ENCODE results near the gene CBR1. TPM values are rescaled to one million over a fixed set of nuclear protein-coding genes. Genes with fewer than 3 reads are reported as not detected.
A peak's percentile ranks its signal among the peaks of the same experiment; 100 is the strongest.

Gene CBR1
- polyA plus RNA-seq, 2 donors = 102 to 207 TPM

- Histone ChIP-seq H3K9me3 (ENCODE audit: control insufficient read depth in 2 of 2, insufficient read depth in 1 of 2, low read depth in 1 of 2, low read length in 1 of 2) (no peaks in the 10 kb centered on the region), H3K36me3 (ENCODE audit: control insufficient read depth in 2 of 2, insufficient read depth in 2 of 2, low read length in 1 of 2) (peaks cover 0 to 8% of the 10 kb centered on the region in 2 donors), H3K27me3 (ENCODE audit: control insufficient read depth in 1 of 2, insufficient read depth in 2 of 2, low read length in 2 of 2) (no peaks in the 10 kb centered on the region), H3K27ac (ENCODE audit: low read depth in 2 of 2, low read length in 1 of 2) (no peak overlapping the region), H3K4me1 (ENCODE audit: control insufficient read depth in 2 of 2, insufficient read depth in 2 of 2, low read length in 1 of 2) (peaks cover 5 to 12% of the 10 kb centered on the region in 2 donors), H3K4me3 (ENCODE audit: low read depth in 1 of 2, low read length in 2 of 2) (no peak overlapping the region)
- 81 to 82% methylated on average over 5 of the region's 5 CpGs for WGBS, 2 donors
Observed at GRCh38 chr21:36075953-36076352, 6.1 kb downstream of the CBR1 start.

GRCh38 chr21:36076878-36077655 is 7.2 kb downstream of the CBR1 start:
- no peak overlapping the region for H3K4me3 ChIP-seq (ENCODE audit: low read depth in 1 of 2, low read length in 2 of 2)
- 37 to 60% methylated on average over 7 of the region's 7 CpGs for WGBS, 2 donors

GRCh38 chr21:36077758-36078157 is 7.9 kb downstream of the CBR1 start:
- 73 to 74% methylated on average over 9 of the region's 9 CpGs for WGBS, 2 donors
- no peaks in the 10 kb centered on the region for H3K9me3 ChIP-seq (ENCODE audit: control insufficient read depth in 2 of 2, insufficient read depth in 1 of 2, low read depth in 1 of 2, low read length in 1 of 2)
- H3K36me3 ChIP-seq (ENCODE audit: control insufficient read depth in 2 of 2, insufficient read depth in 2 of 2, low read length in 1 of 2) = peaks cover 0 to under 1% of the 10 kb centered on the region in 2 donors
- no peaks in the 10 kb centered on the region for H3K27me3 ChIP-seq (ENCODE audit: control insufficient read depth in 1 of 2, insufficient read depth in 2 of 2, low read length in 2 of 2)
- H3K4me3 ChIP-seq (ENCODE audit: low read depth in 1 of 2, low read length in 2 of 2) = no peak overlapping the region
- H3K4me1 ChIP-seq (ENCODE audit: control insufficient read depth in 2 of 2, insufficient read depth in 2 of 2, low read length in 1 of 2) = peaks cover under 1 to 7% of the 10 kb centered on the region in 2 donors
- H3K27ac ChIP-seq (ENCODE audit: low read depth in 2 of 2, low read length in 1 of 2) = no peak overlapping the region

More at GRCh38 chr21:36076878-36077655, 7.2 kb downstream of the CBR1 start:
- Histone ChIP-seq H3K36me3 (ENCODE audit: control insufficient read depth in 2 of 2, insufficient read depth in 2 of 2, low read length in 1 of 2) (peaks cover 0 to 8% of the 10 kb centered on the region in 2 donors), H3K27me3 (ENCODE audit: control insufficient read depth in 1 of 2, insufficient read depth in 2 of 2, low read length in 2 of 2) (no peaks in the 10 kb centered on the region), H3K4me1 (ENCODE audit: control insufficient read depth in 2 of 2, insufficient read depth in 2 of 2, low read length in 1 of 2) (peaks cover 5 to 7% of the 10 kb centered on the region in 2 donors), H3K9me3 (ENCODE audit: control insufficient read depth in 2 of 2, insufficient read depth in 1 of 2, low read depth in 1 of 2, low read length in 1 of 2) (no peaks in the 10 kb centered on the region), H3K27ac (ENCODE audit: low read depth in 2 of 2, low read length in 1 of 2) (peak overlapping the region in 1 of 2 donors; percentile 53)

- Histone ChIP-seq H3K36me3 (ENCODE audit: control insufficient read depth in 2 of 2, insufficient read depth in 2 of 2, low read length in 1 of 2) (no peaks in the 10 kb centered on the region), H3K9me3 (ENCODE audit: control insufficient read depth in 2 of 2, insufficient read depth in 1 of 2, low read depth in 1 of 2, low read length in 1 of 2) (no peaks in the 10 kb centered on the region), H3K4me3 (ENCODE audit: low read depth in 1 of 2, low read length in 2 of 2) (no peak overlapping the region), H3K27me3 (ENCODE audit: control insufficient read depth in 1 of 2, insufficient read depth in 2 of 2, low read length in 2 of 2) (no peaks in the 10 kb centered on the region), H3K27ac (ENCODE audit: low read depth in 2 of 2, low read length in 1 of 2) (peak overlapping the region; percentile 67 to 78), H3K4me1 (ENCODE audit: control insufficient read depth in 2 of 2, insufficient read depth in 2 of 2, low read length in 1 of 2) (peaks cover 0 to 7% of the 10 kb centered on the region in 2 donors)
- 72 to 75% methylated on average over 14 of the region's 14 CpGs for WGBS, 2 donors
Observed at GRCh38 chr21:36079010-36079649, 9.3 kb downstream of the CBR1 start.

- Histone ChIP-seq H3K4me1 (ENCODE audit: control insufficient read depth in 2 of 2, insufficient read depth in 2 of 2, low read length in 1 of 2) (peaks cover 0 to 7% of the 10 kb centered on the region in 2 donors), H3K36me3 (ENCODE audit: control insufficient read depth in 2 of 2, insufficient read depth in 2 of 2, low read length in 1 of 2) (no peaks in the 10 kb centered on the region), H3K27ac (ENCODE audit: low read depth in 2 of 2, low read length in 1 of 2) (peak overlapping the region; percentile 74 to 78), H3K9me3 (ENCODE audit: control insufficient read depth in 2 of 2, insufficient read depth in 1 of 2, low read depth in 1 of 2, low read length in 1 of 2) (no peaks in the 10 kb centered on the region), H3K27me3 (ENCODE audit: control insufficient read depth in 1 of 2, insufficient read depth in 2 of 2, low read length in 2 of 2) (no peaks in the 10 kb centered on the region), H3K4me3 (ENCODE audit: low read depth in 1 of 2, low read length in 2 of 2) (no peak overlapping the region)
- WGBS, 2 donors = 73 to 76% methylated on average over 8 of the region's 8 CpGs
Observed at GRCh38 chr21:36079671-36080070, 9.8 kb downstream of the CBR1 start.

GRCh38 chr21:36080386-36080785 is 10.6 kb downstream of the CBR1 start:
- Histone ChIP-seq H3K4me3 (ENCODE audit: low read depth in 1 of 2, low read length in 2 of 2) (no peak overlapping the region), H3K9me3 (ENCODE audit: control insufficient read depth in 2 of 2, insufficient read depth in 1 of 2, low read depth in 1 of 2, low read length in 1 of 2) (no peaks in the 10 kb centered on the region), H3K4me1 (ENCODE audit: control insufficient read depth in 2 of 2, insufficient read depth in 2 of 2, low read length in 1 of 2) (peaks cover 0 to 7% of the 10 kb centered on the region in 2 donors), H3K36me3 (ENCODE audit: control insufficient read depth in 2 of 2, insufficient read depth in 2 of 2, low read length in 1 of 2) (no peaks in the 10 kb centered on the region), H3K27me3 (ENCODE audit: control insufficient read depth in 1 of 2, insufficient read depth in 2 of 2, low read length in 2 of 2) (no peaks in the 10 kb centered on the region), H3K27ac (ENCODE audit: low read depth in 2 of 2, low read length in 1 of 2) (peak overlapping the region in 1 of 2 donors; percentile 78)
- WGBS, 2 donors = 65 to 67% methylated on average over 1 of the region's 1 CpG

GRCh38 chr21:36082237-36082664 is 12.4 kb downstream of the CBR1 start:
- Histone ChIP-seq H3K9me3 (ENCODE audit: control insufficient read depth in 2 of 2, insufficient read depth in 1 of 2, low read depth in 1 of 2, low read length in 1 of 2) (no peaks in the 10 kb centered on the region), H3K4me1 (ENCODE audit: control insufficient read depth in 2 of 2, insufficient read depth in 2 of 2, low read length in 1 of 2) (peaks cover 0 to 7% of the 10 kb centered on the region in 2 donors), H3K4me3 (ENCODE audit: low read depth in 1 of 2, low read length in 2 of 2) (no peak overlapping the region), H3K27me3 (ENCODE audit: control insufficient read depth in 1 of 2, insufficient read depth in 2 of 2, low read length in 2 of 2) (no peaks in the 10 kb centered on the region), H3K36me3 (ENCODE audit: control insufficient read depth in 2 of 2, insufficient read depth in 2 of 2, low read length in 1 of 2) (no peaks in the 10 kb centered on the region), H3K27ac (ENCODE audit: low read depth in 2 of 2, low read length in 1 of 2) (no peak overlapping the region)
- WGBS, 2 donors = 70 to 75% methylated on average over 3 of the region's 3 CpGs

GRCh38 chr21:36087362-36088138 is 17.7 kb downstream of the CBR1 start:
- no peaks in the 10 kb centered on the region for H3K9me3 ChIP-seq (ENCODE audit: control insufficient read depth in 2 of 2, insufficient read depth in 1 of 2, low read depth in 1 of 2, low read length in 1 of 2)
- no peak overlapping the region for H3K4me3 ChIP-seq (ENCODE audit: low read depth in 1 of 2, low read length in 2 of 2)
- no peaks in the 10 kb centered on the region for H3K27me3 ChIP-seq (ENCODE audit: control insufficient read depth in 1 of 2, insufficient read depth in 2 of 2, low read length in 2 of 2)
- H3K4me1 ChIP-seq (ENCODE audit: control insufficient read depth in 2 of 2, insufficient read depth in 2 of 2, low read length in 1 of 2) = no peaks in the 10 kb centered on the region
- H3K27ac ChIP-seq (ENCODE audit: low read depth in 2 of 2, low read length in 1 of 2) = no peak overlapping the region
- 72 to 75% methylated on average over 6 of the region's 6 CpGs for WGBS, 2 donors
- H3K36me3 ChIP-seq (ENCODE audit: control insufficient read depth in 2 of 2, insufficient read depth in 2 of 2, low read length in 1 of 2) = no peaks in the 10 kb centered on the region

GRCh38 chr21:36089946-36090345 is 20.1 kb downstream of the CBR1 start:
- H3K36me3 ChIP-seq (ENCODE audit: control insufficient read depth in 2 of 2, insufficient read depth in 2 of 2, low read length in 1 of 2) = no peaks in the 10 kb centered on the region
- no peaks in the 10 kb centered on the region for H3K27me3 ChIP-seq (ENCODE audit: control insufficient read depth in 1 of 2, insufficient read depth in 2 of 2, low read length in 2 of 2)
- no peak overlapping the region for H3K4me3 ChIP-seq (ENCODE audit: low read depth in 1 of 2, low read length in 2 of 2)
- no peaks in the 10 kb centered on the region for H3K9me3 ChIP-seq (ENCODE audit: control insufficient read depth in 2 of 2, insufficient read depth in 1 of 2, low read depth in 1 of 2, low read length in 1 of 2)
- H3K4me1 ChIP-seq (ENCODE audit: control insufficient read depth in 2 of 2, insufficient read depth in 2 of 2, low read length in 1 of 2) = no peaks in the 10 kb centered on the region
- no peak overlapping the region for H3K27ac ChIP-seq (ENCODE audit: low read depth in 2 of 2, low read length in 1 of 2)
- 42 to 63% methylated on average over 3 of the region's 3 CpGs for WGBS, 2 donors

Data from esophagus (tissue), 2 donors.